Hematopoietic multipotent progenitor cell (in vitro differentiated cells): ENCODE data around the gene RUNX3. TPM values are rescaled to one million over a fixed set of nuclear protein-coding genes. Genes with fewer than 3 reads are reported as not detected.
A peak's percentile ranks its signal among the peaks of the same experiment; 100 is the strongest.

Experiments used
- DNase-seq, 3 donors: peaks; one replicate each; pipeline ENCODE4 v3.0.0-alpha.2; 2011 to 2015; ENCODE audit warnings: low read depth in 2 of 3, low spot score in 2 of 3
- total RNA-seq: library from RNA; depleted of rRNA; stranded (reverse); fragments of >200 nt; gene quantifications from one replicate; pipeline ENCODE4 v1.2.3, GENCODE V29; 2012

Gene RUNX3
- total RNA-seq, 1 donor = 22.9 TPM

DNA sequence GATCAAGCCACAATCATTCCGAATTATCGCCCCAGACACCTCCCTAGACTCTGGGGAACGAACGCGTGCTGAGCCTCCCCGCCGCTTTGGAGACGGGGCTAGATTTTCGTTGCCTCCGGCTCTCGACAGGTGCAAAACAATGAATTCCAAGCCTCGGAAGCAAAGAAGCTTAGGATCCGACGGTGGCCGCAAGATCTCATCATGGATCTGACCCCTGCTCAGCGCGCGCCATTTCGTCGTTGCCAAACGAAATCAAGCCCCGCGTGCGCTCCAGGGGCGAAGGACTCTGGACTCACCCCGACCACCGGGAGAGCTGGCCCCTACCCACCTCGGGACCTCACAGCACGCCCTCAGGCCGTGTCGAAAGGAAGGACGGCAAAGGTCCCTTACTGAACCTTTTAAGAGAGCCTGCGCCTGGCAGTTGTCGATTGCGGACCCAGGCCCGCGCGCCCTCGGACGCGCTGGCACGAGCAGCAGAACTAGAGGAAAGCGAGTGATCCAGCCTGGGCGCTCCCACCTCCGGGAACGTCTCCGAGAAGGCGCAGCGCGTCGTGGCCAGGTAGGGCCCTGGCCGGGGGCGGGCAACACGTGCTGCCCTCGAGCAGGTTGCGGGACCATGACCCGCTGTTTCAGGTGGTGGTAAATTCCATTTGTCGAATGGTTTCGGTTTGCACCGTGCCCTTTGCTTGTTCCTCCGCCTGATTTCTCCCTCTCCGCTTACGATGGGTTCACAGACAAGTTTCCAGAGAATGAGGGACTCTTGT lies 1.6 kb upstream of the RUNX3 start:
- no peak for DNase-seq

DNA sequence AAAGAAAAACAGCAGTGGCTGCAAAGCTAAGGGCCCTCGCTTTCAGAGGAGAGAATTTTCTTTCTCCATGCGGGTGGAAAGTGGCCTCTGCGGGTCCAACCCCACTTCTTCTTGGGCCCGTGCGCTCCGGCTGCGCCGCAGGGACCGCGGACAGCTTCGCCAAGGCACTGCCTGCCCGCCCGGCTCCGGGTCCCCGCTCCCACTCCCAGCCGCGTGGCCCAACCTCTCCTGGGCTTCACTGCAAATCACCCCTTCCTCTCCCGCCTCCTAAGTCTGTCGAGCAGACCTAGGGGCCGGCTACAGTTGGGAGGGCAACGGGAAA lies 1.0 kb upstream of the RUNX3 start:
- DNase-seq = no peak

DNA sequence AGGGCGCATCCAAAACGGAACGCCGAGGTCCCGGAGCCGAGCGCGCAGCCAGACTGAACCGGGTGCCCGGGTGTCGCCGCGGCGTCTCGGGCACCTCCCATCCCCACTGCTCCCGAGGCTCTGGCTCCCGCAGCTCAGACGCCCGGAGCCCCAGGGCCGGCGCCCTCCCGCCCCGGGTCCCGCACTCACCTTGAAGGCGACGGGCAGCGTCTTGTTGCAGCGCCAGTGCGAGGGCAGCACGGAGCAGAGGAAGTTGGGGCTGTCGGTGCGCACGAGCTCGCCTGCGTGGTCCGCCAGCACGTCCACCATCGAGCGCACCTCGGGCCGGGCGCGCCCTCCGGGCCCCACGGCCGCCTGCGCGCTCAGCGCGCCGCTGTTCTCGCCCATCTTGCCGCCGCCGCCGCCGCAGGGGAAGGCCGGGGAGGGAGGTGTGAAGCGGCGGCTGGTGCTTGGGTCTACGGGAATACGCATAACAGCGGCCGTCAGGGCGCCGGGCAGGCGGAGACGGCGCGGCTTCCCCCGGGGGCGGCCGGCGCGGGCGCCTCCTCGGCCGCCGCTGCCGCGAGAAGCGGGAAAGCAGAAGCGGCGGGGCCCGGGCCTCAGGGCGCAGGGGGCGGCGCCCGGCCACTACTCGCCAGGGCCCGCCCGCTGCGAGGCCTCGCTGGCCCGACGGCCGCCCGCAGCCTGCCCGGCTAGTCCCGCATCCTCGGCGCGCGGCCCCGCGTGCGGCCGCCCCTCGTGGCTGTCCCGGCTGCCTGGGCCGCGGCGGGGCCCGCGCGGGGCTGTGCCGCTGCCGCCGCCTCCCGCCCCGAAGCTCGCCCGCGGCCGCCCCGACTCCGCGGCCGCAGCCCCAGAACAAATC lies 447 bp downstream of the RUNX3 start:
- peak in 2 of 3 donors; percentile 37 to 53 for DNase-seq

DNA sequence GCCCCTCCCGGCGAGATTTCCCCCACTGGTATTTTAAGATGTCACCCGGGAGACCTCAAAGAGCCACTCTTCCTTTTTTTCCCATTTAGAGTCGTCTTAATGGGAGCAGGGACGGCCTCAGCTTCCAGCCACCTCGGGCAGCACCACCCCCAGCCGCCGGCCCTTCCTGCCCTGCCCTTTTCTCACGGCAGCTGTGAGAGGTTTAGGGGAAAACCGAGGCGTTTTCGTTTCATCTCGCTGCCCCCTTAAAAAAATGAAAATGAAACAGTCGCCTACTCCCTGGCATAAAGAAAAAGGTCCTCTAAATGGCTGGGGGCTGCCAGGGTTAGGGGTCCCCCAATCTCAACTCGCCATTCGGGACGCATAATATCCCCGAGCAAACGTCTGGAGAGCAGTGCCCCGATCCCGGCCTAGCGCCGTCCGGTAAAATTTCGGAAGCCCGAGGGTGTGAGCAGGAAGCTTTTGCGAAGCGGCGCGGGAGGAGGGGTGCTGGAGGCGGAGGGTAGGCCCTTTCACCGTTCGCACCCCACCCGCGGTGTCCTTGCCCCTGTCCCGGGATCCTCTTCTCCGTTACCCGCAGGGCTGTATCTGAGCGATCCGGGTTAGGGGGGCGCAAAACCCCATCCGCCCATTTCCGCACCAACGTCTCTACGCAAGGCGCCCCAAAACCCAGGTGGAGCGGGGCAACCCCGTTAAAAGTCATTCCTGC lies 1.2 kb downstream of the RUNX3 start:
- DNase-seq = peak in 2 of 3 donors; percentile 28 to 42

DNA sequence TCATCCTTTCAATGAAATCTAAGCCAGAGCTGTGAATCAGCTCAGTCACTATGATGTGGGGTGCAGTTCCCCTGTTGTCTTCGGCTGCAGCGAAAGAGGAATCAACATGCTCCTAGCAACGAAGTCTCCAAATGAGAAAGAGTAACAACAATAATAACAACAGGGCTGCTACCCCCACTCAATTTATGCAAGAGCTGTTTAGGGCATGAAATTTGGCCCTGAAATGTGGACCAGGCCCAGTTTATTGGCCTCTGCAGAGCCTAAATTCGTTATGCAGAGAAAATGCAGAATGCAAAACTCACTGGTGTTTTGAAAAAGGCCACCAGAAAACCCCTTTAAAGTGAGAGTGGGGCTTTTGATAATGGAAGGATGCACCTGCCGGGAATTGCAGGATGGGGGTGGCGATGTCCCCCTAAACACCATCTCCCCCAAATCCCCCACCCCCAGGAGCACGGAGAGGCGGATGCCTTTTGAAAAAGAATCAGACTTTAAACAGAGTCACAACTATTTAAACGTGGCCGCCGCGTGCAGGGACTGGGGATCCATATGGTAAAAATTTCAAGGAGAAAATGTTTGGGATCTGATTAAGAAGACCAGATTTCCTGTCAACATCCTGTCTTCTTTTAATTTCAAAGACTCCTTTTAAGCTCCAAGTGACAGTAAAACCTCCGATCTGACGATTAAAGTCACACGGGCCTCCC lies 1.9 kb downstream of the RUNX3 start:
- peak in 1 of 3 donors; percentile 47 for DNase-seq

DNA sequence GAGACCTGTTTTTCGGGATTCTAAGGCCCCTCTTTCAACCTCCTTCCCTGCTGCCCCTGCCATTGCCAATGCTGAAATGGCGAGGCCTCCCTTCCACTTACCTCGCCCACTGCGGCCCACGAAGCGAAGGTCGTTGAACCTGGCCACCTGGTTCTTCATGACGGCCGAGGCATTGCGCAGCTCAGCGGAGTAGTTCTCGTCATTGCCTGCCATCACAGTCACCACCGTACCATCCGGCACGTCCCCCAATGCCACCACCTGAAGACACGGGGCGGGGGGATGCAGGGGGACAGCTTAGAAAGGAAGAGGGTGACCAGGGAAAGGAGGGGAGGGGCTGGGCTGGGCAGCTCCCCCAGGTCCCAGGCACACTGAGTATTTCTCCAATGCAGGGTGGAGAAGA lies 2.6 kb downstream of the RUNX3 start:
- DNase-seq = no peak

DNA sequence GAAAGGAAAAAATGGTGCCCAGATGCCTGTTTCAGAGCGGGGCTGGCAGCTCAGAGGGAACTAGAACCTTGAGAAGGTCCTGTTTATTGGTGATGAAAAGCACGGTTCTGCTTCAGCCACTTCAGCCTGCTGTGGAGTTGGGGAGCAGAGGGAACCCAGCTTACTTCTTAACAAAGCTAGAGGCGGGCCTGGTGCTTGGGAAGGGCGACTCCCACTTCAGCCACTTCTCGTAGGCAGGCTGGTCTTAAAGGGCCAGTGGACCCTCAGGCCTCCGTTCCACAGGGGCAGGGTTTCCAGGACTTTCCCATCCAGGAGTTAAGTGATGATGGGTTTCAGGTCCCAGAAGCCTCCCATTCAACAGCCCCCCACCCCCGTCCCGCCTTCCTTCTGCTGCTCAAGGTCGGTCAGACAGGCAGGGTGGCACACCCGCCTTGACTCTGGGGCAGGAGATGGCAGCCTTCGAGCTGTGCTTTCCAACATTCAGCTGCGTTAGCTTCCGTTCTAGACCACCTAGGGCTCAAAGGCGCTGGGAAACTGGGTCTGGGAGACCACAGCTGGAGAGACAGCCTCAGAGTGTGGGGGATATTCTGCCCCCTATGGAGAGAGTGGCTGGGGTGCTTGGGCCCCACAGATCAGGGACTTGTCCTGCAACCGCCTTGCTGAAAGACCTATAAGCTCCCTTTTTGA lies 3.4 kb downstream of the RUNX3 start:
- no peak for DNase-seq

DNA sequence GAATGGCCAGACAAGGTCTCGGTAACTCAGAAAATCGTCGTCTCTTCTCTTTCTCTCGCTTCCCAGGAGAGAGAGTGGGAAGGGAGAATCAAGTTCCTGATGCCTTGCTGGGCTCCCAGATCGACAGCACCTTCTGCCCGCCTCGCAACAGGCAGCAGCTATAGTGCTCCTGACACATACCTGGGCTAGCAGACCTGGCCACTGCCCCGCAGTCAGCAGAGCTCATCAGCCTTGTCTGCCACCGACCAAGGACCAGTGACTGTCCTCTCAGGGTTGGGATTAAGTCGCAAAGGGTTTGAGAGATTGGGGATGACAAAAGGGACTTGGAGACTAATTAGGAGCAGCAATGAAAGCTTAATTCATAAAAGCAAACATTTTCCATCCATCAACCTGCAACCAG lies 4.1 kb downstream of the RUNX3 start:
- no peak for DNase-seq

DNA sequence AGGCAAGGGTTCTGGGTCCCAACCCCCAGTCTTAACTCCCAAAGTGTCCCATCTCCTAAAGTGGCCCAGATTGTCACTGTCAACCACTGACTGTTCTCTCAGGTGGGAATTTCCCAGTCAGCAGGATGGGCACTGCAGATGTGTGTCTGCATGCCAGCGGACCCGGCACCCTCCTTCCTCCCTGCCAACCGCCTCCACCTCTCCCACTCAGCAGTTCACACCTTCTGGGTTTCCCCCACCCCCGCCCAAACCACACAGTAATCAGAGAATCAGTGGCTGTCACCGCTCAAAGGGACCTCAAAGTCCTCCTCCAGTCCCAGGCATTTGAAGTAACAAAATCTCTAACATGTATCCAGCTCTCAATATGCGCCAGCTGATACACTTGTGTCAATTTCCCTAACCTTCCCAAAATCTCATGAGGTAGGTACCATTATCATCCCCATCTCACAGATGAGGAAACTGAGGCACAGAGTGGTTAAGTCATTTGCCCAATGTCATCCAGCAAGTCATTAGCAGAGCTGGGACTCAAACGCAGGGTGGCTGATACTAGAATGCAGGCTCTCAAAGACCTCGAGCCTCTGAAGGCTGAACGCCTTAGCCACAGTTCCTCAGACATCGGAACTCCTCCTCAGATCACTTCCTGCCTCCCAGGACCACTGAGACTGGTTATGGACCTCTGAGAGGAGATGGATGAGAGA lies 4.8 kb downstream of the RUNX3 start:
- DNase-seq = peak in 1 of 3 donors; percentile 76

DNA sequence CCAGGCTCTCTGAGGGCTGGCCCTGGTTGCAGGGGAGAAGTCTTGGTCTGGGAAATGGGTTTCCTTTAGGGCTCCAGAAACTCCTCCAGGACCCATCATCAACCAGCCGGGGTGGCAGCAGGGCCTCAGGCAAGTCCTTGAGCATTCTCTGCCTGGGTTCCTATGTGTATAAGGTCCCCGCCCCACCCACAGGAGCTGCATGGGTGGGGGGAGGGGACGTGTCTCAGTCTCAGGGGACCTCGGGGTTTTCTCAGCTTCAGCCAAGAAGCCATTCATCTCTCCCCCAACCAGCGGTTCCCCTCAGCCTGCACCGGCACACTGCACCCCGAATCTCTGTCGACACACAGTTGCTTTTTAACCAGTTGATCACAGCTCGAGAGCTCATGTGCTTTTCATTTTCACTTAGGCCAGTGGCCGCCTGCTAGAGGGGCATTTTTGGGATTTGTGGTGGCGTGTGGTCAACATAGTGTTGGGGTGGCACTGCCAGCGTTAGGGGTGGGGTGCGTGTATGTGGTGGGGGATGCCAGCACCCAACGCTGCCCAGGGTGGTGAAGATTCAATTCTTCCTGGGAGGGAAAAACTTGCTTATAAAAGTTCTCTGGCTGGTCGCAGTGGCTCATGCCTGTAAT lies 6.5 kb downstream of the RUNX3 start:
- DNase-seq = no peak

DNA sequence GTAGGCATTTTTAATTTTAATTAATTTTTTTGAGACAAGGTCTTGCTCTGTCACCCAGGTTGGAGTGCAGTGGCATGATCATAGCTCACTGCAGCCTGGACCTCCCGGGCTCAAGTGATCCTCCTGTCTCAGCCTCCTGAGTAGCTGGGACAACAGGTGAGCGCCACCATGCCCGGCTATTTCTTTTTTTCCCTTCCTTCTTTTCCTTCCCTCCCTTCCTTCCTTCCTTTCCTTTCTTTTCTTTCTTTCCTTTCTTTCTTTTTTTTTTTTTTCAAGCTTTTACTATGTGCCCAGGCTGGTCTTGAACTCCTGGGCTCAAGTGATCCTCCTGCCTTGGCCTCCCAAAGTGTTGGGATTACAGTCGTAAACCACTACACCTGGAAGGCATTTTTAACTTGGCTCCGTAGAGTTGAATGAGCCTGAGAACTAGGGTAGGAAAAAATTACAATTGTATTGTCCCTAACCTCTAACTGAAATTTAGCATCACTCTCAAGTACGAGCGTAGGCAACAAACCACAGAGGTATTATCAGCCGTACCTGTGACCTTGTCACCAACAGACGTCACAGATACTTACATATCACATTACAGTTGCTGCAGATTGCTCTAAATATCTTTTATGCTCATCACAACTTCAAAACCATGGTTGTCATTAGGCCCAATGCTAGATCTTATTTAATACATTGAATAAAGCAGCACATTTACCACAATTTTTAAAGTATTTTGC lies 8.0 kb downstream of the RUNX3 start:
- DNase-seq = no peak

DNA sequence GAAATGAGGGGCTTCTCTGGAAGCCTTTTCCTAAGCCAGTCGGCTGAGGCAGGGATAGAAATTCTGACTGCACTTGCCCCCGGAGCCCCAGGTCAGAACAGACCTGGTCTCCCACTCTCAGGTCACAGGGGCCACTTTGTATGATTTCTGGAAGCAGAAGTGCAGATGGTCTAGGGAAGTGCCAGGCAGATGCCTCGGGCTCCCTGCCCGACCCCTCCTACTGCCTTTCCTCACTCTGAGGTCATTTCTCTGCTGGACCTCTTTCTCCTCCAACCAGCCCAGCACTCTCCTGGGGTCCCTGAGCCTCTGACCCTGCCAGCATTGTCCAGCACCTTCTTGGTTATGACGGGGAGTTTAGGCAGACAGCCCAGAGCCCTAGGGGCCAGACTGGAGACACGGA lies 8.7 kb downstream of the RUNX3 start:
- DNase-seq = no peak

DNA sequence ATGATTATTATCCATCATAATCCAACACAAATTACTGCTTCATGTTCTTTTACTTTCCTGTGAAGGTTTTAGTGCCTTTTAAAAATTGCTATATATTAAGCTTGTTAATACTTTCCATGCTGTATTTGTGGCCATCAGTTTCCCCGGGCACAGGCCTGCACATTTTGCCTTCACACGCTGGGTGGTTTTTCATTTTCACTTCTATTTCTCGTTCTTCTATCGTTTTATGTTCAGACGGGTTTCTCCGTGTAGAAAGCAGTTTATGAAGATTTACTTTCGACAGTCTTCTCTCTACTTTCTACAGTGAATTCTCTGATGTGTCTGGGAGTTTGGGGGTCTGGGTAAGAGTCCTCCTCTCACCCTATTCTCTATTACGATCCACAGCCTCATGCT lies 9.5 kb downstream of the RUNX3 start:
- DNase-seq = no peak

DNA sequence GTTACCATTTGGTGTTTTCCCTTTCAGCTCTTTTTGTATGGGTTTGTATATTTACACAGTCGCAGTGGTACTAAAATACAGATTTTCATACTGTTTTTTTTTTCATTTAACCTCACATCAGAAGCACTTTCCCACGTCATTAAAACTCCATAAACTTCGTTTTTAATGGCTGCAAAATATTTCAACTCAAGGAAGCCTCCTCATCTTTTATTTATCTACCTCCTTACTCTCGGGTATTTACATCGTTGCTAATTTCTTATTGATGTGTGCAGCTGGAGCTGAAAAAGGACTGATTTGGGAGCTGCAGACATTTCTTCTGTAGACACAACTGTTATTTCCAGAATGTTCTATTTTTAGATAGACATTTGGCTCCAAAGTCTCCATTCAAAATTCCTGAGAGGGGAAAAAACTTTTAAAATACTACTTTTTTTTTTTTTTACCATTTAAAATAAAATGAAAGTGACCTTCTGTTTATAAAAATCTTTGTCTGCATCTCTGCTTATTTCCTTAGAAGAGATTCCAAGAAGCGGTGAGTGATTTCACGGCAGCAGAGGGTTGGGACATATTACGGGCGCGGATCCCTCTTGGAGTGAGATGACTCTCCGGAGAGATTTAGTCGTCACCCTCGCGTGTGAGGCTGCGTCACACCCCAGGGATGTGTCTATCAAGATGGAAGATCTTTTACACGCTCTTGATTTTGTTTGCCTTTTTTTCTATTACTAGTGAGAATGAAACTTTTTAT lies 10.1 kb downstream of the RUNX3 start:
- DNase-seq = no peak

DNA sequence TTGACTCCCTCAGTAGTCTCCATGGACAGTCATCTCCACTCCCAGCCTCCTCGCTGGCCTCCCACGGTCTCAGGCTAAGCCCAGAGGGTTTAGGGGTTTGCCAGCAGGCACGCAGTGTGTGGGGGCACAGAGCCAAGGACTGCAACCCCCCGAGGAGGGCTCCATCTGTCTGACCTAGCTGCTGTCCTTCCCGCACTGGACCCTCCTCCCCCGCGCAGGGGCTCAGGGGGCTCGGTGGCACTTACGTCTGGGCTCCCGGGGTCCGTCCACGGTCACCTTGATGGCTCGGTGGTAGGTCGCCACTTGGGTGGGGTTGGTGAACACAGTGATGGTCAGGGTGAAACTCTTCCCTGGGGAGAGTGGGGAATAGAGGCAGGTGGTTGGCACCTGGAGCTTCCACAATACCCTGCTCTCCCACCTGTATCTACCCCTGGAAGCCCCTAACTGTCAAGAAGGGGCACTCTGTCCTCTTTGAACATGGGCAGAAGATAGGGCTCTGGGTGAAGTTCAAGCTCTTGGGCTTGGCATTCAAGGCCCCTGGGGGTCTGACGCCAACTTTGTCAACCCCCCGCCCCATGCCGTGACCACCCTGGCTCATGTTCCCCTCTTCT lies 11.0 kb downstream of the RUNX3 start:
- DNase-seq = no peak

DNA sequence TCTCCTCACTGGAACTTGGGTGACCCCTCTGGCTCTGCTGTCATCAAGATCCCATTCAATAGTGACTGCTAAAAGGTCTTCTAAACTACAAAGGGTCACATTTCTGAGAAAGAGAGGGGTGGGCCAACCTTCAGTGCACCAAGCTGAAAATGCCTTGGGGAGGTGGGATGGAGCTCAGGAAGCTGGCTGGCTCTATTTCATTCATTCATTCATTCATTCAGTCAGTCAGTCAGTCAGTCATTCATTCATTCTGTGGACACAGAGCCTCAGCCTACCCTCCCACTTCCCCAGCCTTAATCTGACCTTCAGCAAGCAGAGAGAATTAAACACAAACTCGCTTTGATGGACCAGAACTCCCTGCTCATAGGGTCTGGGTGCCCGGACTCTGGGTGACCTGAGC lies 11.7 kb downstream of the RUNX3 start:
- no peak for DNase-seq

DNA sequence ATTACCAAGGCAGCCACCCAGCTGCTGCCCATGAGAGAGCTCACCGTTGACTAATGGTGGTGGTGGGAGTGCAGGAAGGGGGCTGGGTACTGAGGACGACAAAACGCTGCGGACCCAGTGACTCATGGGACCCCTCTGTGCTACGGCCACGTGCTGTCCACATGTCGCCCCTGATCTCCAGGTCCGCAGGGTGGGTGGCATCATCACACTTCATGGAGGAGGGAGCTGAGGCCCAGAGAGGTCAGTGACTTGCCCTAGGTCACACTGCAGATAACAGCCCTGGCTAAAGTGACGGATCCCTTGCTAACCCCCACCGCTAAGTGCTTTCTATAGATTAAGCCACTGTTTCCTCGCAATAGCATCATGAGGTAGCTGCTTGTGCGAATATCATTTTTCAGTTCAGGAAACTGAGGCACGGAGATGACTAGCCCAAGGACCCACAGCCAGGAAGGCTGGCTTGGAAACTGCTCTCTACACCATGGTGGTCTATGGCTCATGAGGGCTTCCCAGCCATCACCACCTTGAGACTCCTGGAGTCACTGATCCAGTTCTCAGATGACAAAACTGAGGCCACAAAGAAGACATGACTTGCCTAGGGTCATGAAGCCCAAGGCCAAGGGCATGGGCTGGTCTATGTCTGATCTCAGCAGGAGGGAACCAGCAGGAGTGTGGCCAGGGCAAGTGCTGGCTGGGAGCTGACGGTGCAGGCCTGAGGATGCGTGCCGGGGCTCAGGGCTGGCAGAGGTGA lies 12.6 kb downstream of the RUNX3 start:
- DNase-seq = no peak
